ENCODE data around the gene ESR2. TPM values are rescaled to one million over a fixed set of nuclear protein-coding genes. Genes with fewer than 3 reads are reported as not detected.

The ESR2 gene
- polyA plus RNA-seq, 3 donors = 0.04 TPM; not detected in 2

DNA sequence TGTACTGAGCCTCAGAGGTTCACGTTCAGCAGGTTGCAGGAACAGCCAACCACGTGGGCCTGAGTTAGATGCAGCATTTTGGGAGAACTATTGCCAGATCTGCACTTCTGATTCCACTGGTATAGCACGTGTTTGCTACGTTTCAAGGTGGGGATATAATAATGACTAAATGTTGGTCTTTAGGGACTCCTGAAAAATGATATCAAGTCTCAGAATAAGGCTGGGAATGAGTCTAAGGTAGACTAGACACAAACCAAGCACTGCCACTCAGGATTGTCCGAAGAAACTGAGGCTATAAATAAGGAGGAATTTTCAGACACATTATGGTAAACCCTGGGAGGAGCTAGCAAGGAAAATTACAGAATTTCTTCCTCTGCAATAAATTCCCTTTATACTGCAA lies 98.1 kb downstream of the ESR2 start:
- Mint-ChIP-seq H3K9me3 (peaks cover 0 to 1% (median 0%) of the 10 kb centered on the region in 7 donors), H3K4me1 (peaks cover 10% of the 10 kb centered on the region), H3K27me3 (ENCODE audit: low read depth in 3 of 3) (peaks cover 7 to 10% (median 9%) of the 10 kb centered on the region in 3 donors), H3K4me3 (no peak overlapping the region), H3K36me3 (no peaks in the 10 kb centered on the region), H3K27ac (no peak overlapping the region)
- Histone ChIP-seq H3K27me3 (ENCODE audit: control insufficient read depth in 2 of 2, insufficient read depth in 2 of 2, low read length in 2 of 2) (peaks cover 0 to 7% of the 10 kb centered on the region in 2 donors), H3K4me1 (ENCODE audit: control insufficient read depth in 1 of 2, insufficient read depth in 2 of 2, low read length in 2 of 2) (no peaks in the 10 kb centered on the region), H3K36me3 (replicated peaks in 1 of 2; ENCODE audit: control insufficient read depth in 1 of 2, insufficient read depth in 2 of 2, low read length in 2 of 2) (no peaks in the 10 kb centered on the region), H3K4me2 (replicated peaks; ENCODE audit: extremely low read depth, low read length, poor library complexity, severe bottlenecking) (no peak overlapping the region), H3K9ac (ENCODE audit: insufficient read depth, low read length, poor library complexity, severe bottlenecking) (no peak overlapping the region), H3K79me2 (ENCODE audit: insufficient read depth, low read length) (no peaks in the 10 kb centered on the region), H3K9me3 (replicated peaks in 1 of 2; ENCODE audit: control insufficient read depth in 1 of 2, insufficient read depth in 1 of 2, low read length in 2 of 2) (no peaks in the 10 kb centered on the region), H3K27ac (ENCODE audit: low read depth in 1 of 2, low read length in 2 of 2) (no peak overlapping the region), H3K4me3 (replicated peaks in 1 of 3; ENCODE audit: low read depth in 2 of 3, low read length in 3 of 3) (no peak overlapping the region), H4K20me1 (ENCODE audit: insufficient read depth, low read length) (no peaks in the 10 kb centered on the region), H2AFZ (ENCODE audit: insufficient read depth, low read depth, low read length, poor library complexity, severe bottlenecking) (no peak overlapping the region)
- no peak for DNase-seq
- TF ChIP-seq CTCF (IDR thresholded peaks at IDR 0.05) = no peak
- intact Hi-C loops (cut with micrococcal nuclease) = no loop called here
- WGBS (ENCODE audit: insufficient coverage) = 70% methylated on average over 4 of the region's 5 CpGs

- no peak overlapping the region for H3K9ac ChIP-seq (ENCODE audit: insufficient read depth, low read length, poor library complexity, severe bottlenecking)
- no peak overlapping the region for H3K4me3 ChIP-seq (replicated peaks in 1 of 3; ENCODE audit: low read depth in 2 of 3, low read length in 3 of 3)
- H2AFZ ChIP-seq (ENCODE audit: insufficient read depth, low read depth, low read length, poor library complexity, severe bottlenecking) = no peak overlapping the region
- H3K79me2 ChIP-seq (ENCODE audit: insufficient read depth, low read length) = no peaks in the 10 kb centered on the region
- WGBS (ENCODE audit: insufficient coverage) = no CpG with 5 or more reads among the region's 2 CpGs
- Mint-ChIP-seq H3K9me3 (peaks cover 0 to 1% (median 0%) of the 10 kb centered on the region in 7 donors), H3K36me3 (no peaks in the 10 kb centered on the region), H3K4me3 (no peak overlapping the region), H3K27ac (peak overlapping the region in 1 of 7 donors; percentile 48), H3K4me1 (peaks cover 10% of the 10 kb centered on the region), H3K27me3 (ENCODE audit: low read depth in 3 of 3) (peaks cover 7 to 10% (median 9%) of the 10 kb centered on the region in 3 donors)
- DNase-seq = no peak
- H3K9me3 ChIP-seq (replicated peaks in 1 of 2; ENCODE audit: control insufficient read depth in 1 of 2, insufficient read depth in 1 of 2, low read length in 2 of 2) = no peaks in the 10 kb centered on the region
- H4K20me1 ChIP-seq (ENCODE audit: insufficient read depth, low read length) = no peaks in the 10 kb centered on the region
- no peak overlapping the region for H3K4me2 ChIP-seq (replicated peaks; ENCODE audit: extremely low read depth, low read length, poor library complexity, severe bottlenecking)
- no peaks in the 10 kb centered on the region for H3K4me1 ChIP-seq (ENCODE audit: control insufficient read depth in 1 of 2, insufficient read depth in 2 of 2, low read length in 2 of 2)
- TF ChIP-seq CTCF (IDR thresholded peaks at IDR 0.05) = no peak
- H3K27me3 ChIP-seq (ENCODE audit: control insufficient read depth in 2 of 2, insufficient read depth in 2 of 2, low read length in 2 of 2) = peaks cover 0 to 7% of the 10 kb centered on the region in 2 donors
- H3K36me3 ChIP-seq (replicated peaks in 1 of 2; ENCODE audit: control insufficient read depth in 1 of 2, insufficient read depth in 2 of 2, low read length in 2 of 2) = no peaks in the 10 kb centered on the region
- H3K27ac ChIP-seq (ENCODE audit: low read depth in 1 of 2, low read length in 2 of 2) = no peak overlapping the region
- intact Hi-C loops (cut with micrococcal nuclease) = no loop called here
These were observed 99.0 kb downstream of the ESR2 start for GRCh38 chr14:64195199-64195598.

Measured in CD14-positive monocyte (primary cell).